Liver (tissue), 3 donors: ENCODE measurements around the gene FUOM.

Experiments used
- EGR1 ChIP-seq, 2 donors: IDR thresholded peaks; 2 replicates each; pipeline ENCODE4 v1.6.1; 2016 to 2018; ENCODE audit warnings: antibody characterized with exemption in 2 of 2, low read depth in 2 of 2
- FOXA1 ChIP-seq: IDR thresholded peaks from 2 replicates; pipeline ENCODE4 v1.6.1; 2016; ENCODE audit warnings: antibody characterized with exemption
- HNF4A ChIP-seq, 2 donors: conservative IDR thresholded peaks; 2 replicates each; pipeline ENCODE4 v1.6.1; 2016; ENCODE audit warnings: antibody characterized with exemption in 2 of 2, mild to moderate bottlenecking in 2 of 2
- HNF4G ChIP-seq: IDR thresholded peaks from 2 replicates; pipeline ENCODE4 v1.6.1; 2016; ENCODE audit warnings: antibody characterized with exemption
- JUND ChIP-seq, 2 donors: IDR thresholded peaks; 2 replicates each; pipeline ENCODE4 v1.6.1; 2016; ENCODE audit warnings: antibody characterized with exemption in 2 of 2
- REST ChIP-seq: IDR thresholded peaks from 2 replicates; pipeline ENCODE4 v1.6.1; 2016; ENCODE audit warnings: antibody characterized with exemption, mild to moderate bottlenecking
- RXRA ChIP-seq, 2 donors: IDR thresholded peaks; 2 replicates each; pipeline ENCODE4 v1.6.1; 2017 to 2018; ENCODE audit warnings: antibody characterized with exemption in 2 of 2, mild to moderate bottlenecking in 1 of 2
- SP1 ChIP-seq: IDR thresholded peaks from 2 replicates; pipeline ENCODE4 v1.6.1; 2018; ENCODE audit warnings: antibody characterized with exemption, mild to moderate bottlenecking
- TAF1 ChIP-seq: conservative IDR thresholded peaks from 2 replicates; pipeline ENCODE4 v1.6.1; 2016; ENCODE audit warnings: antibody characterized with exemption, mild to moderate bottlenecking
- YY1 ChIP-seq: IDR thresholded peaks from 2 replicates; pipeline ENCODE4 v1.6.1; 2016; ENCODE audit warnings: antibody characterized with exemption, mild to moderate bottlenecking
- TF ChIP-seq, protein P1 (sequence below): fragments of 150-350 bp; IDR thresholded peaks from 2 replicates; pipeline ENCODE4 v1.5.1; 2017; ENCODE audit warnings: improper control_type of control experiment, low read depth, low read length; ENCODE audit not compliant: missing input control
- TF ChIP-seq, protein P2 (sequence below): IDR thresholded peaks from 2 replicates; pipeline ENCODE4 v1.6.1; 2016; ENCODE audit warnings: antibody characterized with exemption
- donor health status: healthy.
- donor health status: healthy.

- TF ChIP-seq TAF1: no peak
- TF ChIP-seq SP1: no peak
- TF ChIP-seq HNF4G: no peak
- TF ChIP-seq, protein P1, sequence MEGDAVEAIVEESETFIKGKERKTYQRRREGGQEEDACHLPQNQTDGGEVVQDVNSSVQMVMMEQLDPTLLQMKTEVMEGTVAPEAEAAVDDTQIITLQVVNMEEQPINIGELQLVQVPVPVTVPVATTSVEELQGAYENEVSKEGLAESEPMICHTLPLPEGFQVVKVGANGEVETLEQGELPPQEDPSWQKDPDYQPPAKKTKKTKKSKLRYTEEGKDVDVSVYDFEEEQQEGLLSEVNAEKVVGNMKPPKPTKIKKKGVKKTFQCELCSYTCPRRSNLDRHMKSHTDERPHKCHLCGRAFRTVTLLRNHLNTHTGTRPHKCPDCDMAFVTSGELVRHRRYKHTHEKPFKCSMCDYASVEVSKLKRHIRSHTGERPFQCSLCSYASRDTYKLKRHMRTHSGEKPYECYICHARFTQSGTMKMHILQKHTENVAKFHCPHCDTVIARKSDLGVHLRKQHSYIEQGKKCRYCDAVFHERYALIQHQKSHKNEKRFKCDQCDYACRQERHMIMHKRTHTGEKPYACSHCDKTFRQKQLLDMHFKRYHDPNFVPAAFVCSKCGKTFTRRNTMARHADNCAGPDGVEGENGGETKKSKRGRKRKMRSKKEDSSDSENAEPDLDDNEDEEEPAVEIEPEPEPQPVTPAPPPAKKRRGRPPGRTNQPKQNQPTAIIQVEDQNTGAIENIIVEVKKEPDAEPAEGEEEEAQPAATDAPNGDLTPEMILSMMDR: no peak
- no peak for TF ChIP-seq REST
- no peak for TF ChIP-seq RXRA (IDR thresholded peaks at IDR 0.05)
- no peak for TF ChIP-seq JUND (IDR thresholded peaks at IDR 0.05)
- TF ChIP-seq FOXA1: no peak
- TF ChIP-seq, protein P2, sequence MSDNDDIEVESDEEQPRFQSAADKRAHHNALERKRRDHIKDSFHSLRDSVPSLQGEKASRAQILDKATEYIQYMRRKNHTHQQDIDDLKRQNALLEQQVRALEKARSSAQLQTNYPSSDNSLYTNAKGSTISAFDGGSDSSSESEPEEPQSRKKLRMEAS: no peak
- TF ChIP-seq HNF4A (conservative IDR thresholded peaks at IDR 0.05): no peak
- no peak for TF ChIP-seq EGR1 (IDR thresholded peaks at IDR 0.05; ENCODE audit: low read depth in 2 of 2)
- TF ChIP-seq YY1: no peak
Observed at GRCh38 chr10:133366130-133366478, 8.3 kb upstream of the FUOM start.
